Frontal cortex (tissue), 4 donors: ENCODE data around the gene CYB5B. TPM values are rescaled to one million over a fixed set of nuclear protein-coding genes. Genes with fewer than 3 reads are reported as not detected.
"Not testable (repeated sequence)": the region's sequence is repeated elsewhere in the genome, so short reads cannot be mapped to it uniquely, and the experiment has no call there.

Experiments
- DNase-seq, 2 donors: peaks; one replicate each; pipeline ENCODE4 v3.0.0; 2012; ENCODE audit warnings: low spot score in 2 of 2
- FAIRE-seq: peaks from 2 replicates; lab custom pipeline; 2012; peaks lifted over from hg19 to GRCh38; lab: Jason Lieb, UNC
- total RNA-seq: library from RNA; depleted of rRNA; stranded (reverse); fragments of >200 nt; gene quantifications from one replicate; pipeline ENCODE4 v1.2.3, GENCODE V29; 2014
- donor health status: control.
- donor health status: control.
- donor health status: control.

Gene CYB5B
- total RNA-seq, 1 donor from 2014 or later, result 49.3 TPM

DNA sequence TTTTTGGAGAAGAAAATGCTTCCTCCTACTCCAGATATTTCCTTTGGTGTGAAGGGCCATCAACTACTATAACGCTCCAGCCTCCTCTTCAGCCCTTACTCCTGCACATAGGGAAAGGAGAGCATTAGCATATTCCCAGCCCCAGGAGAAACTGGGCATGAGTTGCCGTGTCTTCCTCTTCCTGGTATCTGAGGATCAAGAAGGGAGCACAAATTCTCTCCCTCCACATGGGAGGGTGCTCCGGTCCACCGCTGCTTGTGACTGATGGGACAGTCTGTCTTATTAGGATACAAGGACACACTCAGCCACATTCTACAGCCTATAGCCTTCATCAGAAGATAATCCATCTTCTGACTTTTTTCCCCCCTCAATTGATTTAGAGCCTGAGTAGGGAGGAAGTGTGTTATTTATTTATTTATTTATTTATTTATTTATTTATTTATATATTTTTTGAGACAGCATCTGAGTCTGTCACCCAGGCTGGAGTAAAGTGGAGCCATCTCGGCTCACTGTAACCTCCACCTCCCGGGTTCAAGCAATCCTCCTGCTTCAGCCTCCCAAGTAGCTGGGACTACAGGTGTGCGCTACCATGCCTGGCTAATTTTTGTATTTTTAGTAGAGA lies 16.6 kb upstream of the CYB5B start:
- FAIRE-seq (no peak), DNase-seq (no peak)

DNA sequence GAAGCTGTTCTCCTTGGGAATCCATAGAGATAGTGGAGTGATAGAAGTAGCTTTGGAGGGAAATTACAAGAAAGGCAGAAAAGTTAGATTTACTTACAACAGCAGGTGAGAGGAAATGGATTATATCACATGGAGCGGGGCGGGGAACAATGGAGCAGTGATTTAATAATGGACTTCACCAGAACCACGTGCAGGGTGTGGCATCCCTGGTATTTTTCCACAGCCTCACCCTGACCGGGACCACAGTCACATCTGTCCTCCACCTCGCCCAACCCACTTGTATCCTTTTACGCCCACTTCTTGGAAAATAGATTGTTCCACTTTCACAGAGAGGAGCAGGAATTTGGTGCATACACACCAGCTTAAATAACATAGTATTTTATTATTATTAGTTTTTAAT lies 15.9 kb upstream of the CYB5B start:
- FAIRE-seq (no peak), DNase-seq (no peak)

DNA sequence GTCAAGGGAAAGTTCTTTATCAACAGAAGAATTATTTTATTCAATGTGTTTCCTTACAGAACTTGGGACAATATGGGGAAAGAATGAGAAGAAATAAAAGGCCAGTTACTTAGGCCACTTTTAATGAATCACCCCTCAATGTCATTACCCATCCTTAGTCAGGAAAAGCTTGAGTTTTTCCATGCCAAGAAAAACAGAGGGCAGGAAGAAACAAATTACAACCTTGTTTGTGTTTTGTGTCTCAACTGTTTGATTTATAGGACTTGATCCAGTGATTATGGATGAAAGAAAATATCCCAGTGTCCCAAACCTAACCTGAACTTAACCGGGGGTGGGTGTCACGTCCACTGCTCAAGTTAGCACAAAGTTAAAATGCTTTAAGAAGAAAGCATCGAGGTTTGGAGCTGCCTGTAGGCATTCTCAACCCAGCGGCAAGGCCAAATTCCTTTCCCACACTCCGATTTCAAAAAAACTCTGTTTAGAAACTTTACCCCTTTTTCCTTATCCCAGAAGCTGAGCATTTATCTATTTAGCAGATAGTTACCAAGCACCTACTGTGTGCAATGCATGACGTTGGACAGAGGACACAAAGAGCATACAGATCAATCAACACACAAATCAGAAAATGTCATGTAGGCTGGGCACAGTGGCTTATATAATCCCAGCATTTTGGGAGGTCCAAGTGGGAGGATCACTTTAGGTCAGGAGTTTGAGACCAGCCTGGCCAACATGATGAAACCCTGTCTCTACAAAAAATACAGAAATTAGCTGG lies 14.0 kb upstream of the CYB5B start:
- no peak for FAIRE-seq

DNA sequence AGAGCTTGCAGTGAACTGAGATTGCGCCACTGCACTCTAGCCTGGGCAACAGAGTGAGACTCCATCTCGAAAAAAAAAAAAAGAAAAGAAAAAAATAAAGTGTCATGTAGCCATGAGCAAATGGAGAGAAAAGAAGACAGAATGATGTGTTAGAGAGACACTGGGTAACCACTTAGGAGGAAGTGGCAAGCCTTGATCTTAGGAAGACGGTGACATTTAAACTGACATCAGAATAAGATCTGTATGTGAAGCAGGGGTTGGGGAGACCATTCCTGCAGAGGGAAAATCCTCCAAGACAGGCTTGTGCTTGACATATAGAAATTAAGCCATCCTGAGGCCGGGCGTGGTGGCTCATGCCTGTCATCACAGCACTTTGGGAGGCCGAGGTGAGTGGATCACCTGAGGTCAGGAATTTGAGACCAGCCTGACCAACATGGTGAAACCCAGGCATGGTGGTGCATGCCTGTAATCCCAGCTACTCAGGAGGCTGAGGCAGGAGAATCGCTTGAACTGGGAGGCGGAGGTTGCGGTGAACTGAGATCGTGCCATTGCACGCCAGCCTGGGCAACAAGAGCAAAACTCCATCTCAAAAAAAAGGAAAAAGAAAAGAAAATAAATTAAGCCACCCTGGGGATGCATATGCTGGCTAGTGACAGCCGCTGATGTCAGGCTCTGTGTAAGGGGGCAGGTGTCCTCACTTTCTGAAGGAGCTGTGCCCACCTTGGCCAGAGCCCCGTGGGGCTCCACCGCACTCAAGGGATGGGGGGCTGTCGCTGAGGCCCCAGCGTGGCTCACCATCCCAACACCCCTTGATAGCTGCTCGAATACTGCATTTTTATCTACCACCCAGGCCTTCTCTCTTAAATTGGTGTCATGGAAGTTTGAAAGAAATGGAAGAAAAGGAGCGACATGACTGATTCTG lies 13.1 kb upstream of the CYB5B start:
- no peak for FAIRE-seq
- DNase-seq, result no peak

More for the DNA sequence above, 14.0 kb upstream of the CYB5B start:
- DNase-seq, result no peak

DNA sequence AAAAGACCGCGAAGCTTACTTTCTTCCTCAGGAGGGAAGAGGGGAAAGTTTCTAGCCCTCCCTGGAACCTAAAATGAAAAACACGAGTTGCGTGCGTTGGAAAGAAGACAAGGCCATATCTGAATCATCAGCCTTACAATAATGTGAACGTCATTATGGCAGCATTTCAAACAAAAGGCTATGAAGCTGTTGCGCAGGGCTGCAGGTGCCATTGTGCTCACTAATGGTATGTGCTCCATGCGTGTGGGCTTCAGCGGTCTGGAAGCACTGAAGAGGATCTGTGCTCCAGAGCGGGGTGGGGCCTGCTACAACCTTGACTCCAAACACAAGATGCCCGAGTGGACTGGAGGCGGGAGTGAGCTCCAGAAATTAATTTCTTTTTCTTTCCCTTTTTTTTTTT lies 12.1 kb upstream of the CYB5B start:
- no peak for FAIRE-seq

DNA sequence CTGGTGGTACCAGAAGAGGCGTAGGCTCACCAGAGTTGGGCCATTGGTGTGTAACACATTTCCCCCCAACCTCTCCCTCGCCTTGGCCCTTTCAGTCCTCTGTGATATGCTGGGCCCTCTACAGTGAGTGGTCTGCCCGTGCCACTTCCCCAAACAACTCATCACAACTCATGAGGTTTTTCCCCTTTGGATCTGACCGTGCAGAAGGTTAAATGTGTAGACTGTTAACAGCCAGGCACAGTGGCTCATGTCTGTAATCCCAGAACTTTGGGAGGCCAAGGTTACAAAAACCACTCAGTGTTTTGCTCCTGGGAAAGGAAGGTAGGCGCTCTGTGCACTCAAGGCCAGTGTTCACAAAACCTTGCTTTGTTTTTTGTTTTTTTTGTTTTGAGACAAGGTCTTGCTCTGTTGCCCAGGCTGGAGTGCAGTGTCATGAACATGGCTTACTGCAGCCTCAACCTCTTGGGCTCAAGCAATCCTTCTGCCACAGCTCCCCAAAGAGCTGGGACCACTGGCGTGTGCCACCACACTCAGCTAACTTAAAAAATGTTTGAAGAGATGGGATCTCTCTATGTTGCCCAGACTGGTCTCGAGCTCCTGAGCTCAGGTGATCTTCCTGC lies 11.3 kb upstream of the CYB5B start:
- DNase-seq (no peak), FAIRE-seq (no peak)

More for the DNA sequence above, 12.1 kb upstream of the CYB5B start:
- no peak for DNase-seq

DNA sequence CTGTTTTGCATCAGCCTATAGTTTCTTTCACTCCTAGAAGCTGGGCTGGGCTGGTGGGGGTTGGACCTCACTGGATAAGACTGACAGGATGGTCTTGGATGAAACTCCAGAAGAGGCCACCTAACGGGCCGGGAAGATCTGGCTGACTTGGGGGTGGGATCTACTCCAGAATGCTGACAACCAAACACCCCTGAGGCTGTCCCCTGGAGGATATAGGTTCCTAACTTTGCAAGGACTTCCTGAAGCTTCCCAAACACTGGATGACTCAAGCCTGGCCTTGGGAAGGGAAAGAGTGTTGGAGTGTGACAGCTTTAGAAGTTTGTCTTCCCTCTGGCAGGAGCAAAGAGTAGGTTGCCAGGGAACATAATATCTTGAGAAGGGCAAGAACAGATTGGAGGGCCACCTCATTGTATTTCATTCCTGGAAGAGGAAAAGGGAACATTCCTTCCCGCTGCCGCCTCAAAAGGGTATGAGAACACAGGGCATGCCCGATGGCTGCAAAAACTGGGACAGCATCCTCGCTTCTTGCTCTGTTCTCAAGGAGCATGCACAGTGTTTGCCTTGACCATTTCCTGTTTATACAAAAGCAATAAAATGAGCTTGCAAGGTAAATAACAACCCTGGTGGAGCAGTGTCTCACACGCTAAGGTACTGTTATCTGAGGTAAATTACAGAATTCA lies 6.8 kb upstream of the CYB5B start:
- DNase-seq (no peak), FAIRE-seq (no peak)

DNA sequence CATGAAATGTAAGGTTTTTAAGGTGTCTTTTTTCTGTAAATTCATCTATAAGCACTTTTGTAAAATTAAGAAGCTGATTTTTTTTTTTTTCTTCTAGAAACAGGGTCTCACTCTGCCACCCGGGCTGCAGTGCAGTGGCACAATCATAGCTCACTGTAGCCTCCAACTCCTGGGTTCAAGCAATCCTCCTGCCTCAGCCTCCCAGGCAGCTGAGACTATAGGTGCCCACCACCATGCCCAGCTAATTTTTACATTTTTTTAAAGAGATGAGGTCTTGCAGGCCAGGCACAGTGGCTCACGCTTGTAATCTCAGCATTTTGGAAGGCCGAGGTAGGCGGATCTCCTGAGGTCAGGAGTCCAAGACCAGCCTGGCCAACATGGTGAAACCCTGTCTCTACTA lies 4.5 kb upstream of the CYB5B start:
- no peak for FAIRE-seq
- DNase-seq, result no peak

DNA sequence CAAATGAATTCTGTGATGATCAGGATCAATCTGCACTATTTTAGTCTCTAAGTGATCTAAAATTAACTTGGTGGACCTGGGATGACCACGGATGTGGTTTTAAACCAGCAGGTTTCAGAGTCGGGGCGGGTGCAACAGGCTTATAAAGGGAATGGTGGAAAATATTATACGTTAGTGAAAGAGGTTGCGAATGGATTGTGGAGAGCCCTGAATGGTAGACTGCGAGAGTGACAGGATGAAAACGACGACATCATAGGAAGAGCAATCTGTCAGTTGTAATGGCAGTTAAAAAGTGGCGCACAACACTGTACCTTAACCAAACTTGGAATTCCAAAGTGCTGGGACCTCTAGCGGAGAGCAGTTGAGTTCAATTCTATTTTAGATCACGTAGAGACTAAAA lies 1.2 kb upstream of the CYB5B start:
- FAIRE-seq (no peak), DNase-seq (no peak)

DNA sequence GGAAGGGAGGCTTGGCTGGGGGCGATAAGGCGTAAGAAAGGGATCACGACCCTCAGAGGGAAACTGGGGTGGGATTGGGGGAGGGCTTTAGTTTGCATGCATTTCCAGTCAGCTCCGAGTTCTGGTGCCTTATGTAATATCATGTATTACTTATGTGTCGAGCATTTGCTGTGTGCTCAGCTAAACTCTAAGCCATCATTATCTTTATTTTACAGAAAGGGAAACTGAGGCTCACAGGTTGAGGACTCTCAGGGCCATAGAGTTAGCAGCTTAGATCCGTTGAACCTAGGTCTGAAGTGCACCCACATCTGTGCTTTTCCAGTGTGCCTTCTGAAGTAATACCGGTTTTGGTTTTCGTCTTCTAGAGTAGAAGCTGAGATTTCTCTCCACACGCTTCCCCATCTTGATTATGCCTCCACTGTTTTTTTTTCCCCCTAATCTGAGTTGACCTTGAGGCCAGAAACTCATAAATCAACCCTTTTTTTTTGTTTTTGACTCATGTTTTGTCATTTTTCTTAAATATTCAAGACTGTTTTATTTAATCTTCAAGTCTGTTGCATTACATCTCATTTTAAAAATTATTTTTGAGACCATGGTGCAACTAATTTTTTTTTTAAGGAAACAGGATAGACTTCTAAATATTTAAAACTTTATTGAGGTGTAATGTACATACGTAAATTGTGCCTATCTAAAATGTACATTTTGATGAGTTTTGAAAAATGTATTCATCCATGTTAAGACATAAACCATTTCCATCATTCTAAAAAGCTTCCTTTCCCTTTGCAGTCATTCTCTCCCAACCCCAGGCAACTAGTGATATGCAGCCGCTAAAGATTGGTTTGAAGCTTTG lies 741 bp downstream of the CYB5B start:
- DNase-seq, result no peak
- no peak for FAIRE-seq

DNA sequence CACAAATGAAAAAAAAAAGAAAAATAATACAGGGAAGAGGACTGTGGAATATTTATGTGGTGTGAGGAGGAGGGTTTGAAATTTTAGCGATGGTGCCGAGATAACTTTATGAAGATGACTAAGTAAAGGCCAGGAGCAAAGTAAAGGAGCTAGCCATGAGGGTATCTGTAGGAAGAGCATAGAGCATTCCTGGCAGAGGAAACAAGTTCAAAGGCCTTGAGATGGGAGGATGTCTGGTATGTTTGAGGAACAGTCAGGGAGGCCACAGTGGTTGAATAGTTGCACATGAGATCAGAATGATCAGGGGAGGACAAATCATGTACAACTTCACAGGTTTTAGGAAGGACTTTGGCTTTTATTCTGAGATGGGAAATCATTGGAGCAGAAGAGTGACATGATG lies 4.2 kb downstream of the CYB5B start:
- no peak for DNase-seq
- FAIRE-seq, result no peak

DNA sequence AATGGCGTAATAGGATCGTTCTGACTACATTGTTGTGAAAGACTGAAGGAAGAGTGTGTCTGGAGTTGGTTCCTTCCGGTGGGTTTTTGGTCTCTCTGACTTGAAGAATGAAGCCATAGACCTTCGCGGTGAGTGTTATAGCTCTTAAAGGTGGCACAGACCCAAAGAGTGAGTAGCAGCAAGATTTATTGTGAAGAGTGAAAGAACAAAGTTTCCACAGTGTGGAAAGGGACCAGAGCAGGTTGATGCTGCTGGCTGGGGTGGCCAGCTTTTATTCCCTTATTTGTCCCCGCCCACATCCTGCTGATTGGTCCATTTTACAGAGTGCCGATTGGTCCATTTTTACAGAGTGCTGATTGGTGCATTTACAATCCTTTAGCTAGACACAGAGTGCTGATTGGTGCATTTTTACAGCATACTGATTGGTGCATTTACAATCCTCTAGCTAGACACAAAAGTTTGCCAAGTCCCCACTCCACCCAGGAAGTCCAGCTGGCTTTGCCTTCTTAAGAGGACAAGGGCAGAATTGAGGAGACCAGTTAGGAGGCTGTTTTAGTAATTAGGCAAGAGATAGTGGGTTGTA lies 4.7 kb downstream of the CYB5B start:
- not testable (repeated sequence) for DNase-seq, FAIRE-seq

DNA sequence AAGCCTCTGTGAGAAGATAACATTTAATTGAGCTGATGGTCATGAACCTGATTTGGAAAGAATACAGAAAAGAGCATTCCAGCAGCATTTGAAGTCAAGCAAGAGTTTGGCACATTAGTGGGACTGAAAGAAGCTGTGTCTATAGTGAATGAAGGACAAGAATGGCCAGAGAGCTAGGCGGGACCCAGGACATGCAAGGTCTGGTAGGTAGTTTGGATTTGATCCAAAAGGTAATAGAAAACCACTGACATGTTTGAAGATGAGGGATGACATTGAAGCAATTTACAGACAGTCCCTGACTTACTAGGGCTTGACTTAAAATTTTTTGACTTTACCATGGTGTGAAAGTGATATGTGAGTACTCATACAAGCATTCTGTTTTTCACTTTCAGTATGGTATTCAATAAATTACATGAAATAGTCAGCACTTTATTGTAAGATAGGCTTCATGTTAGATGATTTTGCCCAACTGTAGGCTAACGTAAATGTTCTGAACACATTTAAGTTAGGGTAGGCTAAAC lies 7.6 kb downstream of the CYB5B start:
- no peak for FAIRE-seq
- no peak for DNase-seq

DNA sequence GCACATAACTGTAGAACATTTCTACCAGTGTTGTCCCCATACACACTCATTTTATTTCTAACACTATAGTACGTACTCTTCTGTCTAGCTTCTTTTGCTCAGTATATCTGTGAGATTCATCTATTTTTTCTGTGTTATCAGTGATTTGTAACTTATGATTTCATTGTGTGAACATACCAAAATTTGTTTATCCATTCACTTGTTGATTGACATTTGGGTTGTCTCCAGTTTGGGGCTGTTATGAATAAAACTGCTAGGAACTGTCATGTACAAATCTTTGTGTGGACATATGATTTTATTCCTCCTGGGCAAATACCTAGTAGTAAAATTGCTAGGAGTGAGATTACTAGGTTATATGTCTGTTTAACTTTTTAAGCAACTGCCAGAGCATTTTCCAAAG lies 9.6 kb downstream of the CYB5B start:
- no peak for FAIRE-seq

DNA sequence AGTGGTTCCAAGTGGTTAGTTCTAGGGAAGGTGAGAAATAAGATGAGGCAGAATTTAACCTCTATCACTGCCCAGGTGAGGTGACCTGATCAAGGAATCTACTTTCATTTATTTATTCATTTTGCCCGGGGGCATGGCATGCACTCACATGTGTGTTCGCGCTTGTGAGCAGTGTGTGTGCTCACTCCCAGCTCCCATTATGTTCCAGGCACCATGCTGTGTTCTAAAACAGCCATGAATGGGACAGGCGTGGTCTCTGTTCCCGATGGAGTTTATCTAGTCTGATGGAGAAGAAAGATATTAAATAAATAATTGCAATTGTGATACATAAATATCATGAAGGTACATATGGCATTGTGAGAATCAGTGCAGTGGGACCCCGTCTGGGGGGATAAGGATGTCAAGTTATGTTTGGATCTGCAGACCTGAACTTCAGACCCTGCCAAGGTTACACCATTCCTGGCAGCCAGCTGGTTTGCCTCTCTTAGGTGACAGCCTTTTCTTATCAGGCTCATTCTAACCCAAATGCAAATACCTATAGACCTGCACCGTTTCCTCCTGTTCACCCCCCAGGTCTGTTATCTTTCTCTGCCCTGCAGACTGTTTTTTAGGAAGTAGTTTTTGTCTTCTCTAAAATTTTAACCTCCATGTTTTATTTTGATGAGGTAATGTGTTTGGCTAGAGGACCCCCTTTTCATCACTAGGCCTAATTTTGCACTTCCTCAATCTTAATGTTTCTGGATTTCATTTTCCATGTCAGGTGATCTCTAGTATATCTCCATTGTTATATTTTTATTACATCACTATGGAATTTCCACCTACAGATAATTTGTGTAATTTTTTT lies 11.8 kb downstream of the CYB5B start:
- FAIRE-seq (no peak), DNase-seq (no peak)

More for the DNA sequence above, 9.6 kb downstream of the CYB5B start:
- DNase-seq, result no peak

DNA sequence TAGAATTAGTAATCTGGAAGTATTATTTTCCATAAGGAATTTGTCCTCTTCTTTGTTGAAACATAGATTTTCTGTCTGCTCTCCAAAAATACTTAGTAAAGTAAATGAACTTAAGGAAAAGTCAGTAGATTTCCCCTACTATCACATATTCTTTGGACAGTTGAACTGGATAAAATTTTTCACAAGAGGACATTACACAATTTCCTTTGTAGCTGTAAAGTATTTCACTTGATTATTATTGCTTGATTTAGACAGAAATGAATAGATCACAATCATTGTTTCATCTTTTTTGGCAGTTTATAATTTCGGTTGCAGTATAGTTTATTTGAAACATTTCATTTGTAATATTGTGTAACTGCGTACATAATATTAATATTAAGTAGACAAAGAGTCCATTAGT lies 12.5 kb downstream of the CYB5B start:
- DNase-seq (no peak), FAIRE-seq (no peak)

DNA sequence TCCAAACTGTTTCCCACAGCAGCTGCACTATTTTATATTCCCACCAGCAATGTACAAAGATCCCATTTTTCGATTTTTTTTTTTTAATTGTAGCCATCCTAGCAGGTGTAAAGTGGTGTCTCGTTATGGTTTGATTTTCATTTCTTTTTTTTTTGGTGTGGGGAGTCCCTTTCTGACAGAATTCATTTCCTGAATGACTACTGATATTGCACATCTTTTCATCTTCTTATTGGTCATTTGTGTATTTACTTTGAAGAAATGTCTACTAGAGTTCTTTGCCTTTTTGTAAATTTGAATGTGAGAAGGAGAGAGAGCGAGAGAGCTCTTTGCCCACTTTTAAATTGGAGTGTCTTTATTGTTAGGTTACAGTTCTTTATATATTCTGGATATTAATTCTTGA lies 14.0 kb downstream of the CYB5B start:
- FAIRE-seq (no peak), DNase-seq (no peak)
